Glomerular endothelial cell (primary cell): ENCODE data around the gene CHEK1. TPM values are rescaled to one million over a fixed set of nuclear protein-coding genes. Genes with fewer than 3 reads are reported as not detected.
"Not testable (repeated sequence)": the region's sequence is repeated elsewhere in the genome, so short reads cannot be mapped to it uniquely, and the experiment has no call there.

Experiments used
- DNase-seq: peaks from one replicate; pipeline ENCODE4 v3.0.0-alpha.2; 2011; ENCODE audit warnings: low read depth, low spot score; ENCODE audit errors: extremely low read depth
- total RNA-seq: library from RNA; depleted of rRNA; stranded (reverse); fragments of >200 nt; gene quantifications from 2 replicates; pipeline ENCODE4 v1.2.3, GENCODE V29; 2015

Gene CHEK1
- total RNA-seq, 1 donor from 2014 or later = 12.6 TPM

GRCh38 chr11:125690006-125690405, 65.0 kb downstream of the CHEK1 start:
- DNase-seq = no peak

- DNase-seq = no peak
Measured at GRCh38 chr11:125692887-125693286, 67.9 kb downstream of the CHEK1 start.

DNA sequence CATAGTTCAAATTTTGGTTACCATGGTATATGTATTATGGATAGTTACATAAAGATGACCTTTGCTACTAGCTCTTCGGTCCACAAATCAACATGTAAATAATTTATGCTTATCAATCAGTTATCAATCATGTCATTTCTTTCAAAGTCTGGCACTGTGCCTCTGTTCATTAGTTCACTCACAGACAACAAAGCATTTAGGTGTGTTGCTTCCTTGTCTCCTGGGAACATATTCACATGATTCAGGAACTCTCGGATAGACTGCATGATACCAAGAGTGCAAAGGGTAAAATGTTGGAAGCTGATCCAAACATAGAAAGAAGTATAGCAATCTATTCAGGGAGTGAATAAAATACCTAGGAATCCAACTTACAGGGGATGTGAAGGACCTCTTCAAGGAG, 70.0 kb downstream of the CHEK1 start:
- DNase-seq = no peak

GRCh38 chr11:125701018-125701610, 76.2 kb downstream of the CHEK1 start:
- no peak for DNase-seq

- DNase-seq = no peak
Measured at GRCh38 chr11:125701858-125702621, 77.1 kb downstream of the CHEK1 start.

GRCh38 chr11:125704686-125705085, 79.7 kb downstream of the CHEK1 start:
- not testable (repeated sequence) for DNase-seq

GRCh38 chr11:125720781-125721180, 95.8 kb downstream of the CHEK1 start:
- no peak for DNase-seq

- no peak for DNase-seq
Measured at GRCh38 chr11:125724125-125724524, 99.2 kb downstream of the CHEK1 start.

Other genes with a start within 250 kb of the CHEK1 start
- 63.2 and 85.3 TPM in 2 replicates for gene FEZ1, start 128.9 kb upstream of the CHEK1 start, total RNA-seq
- gene EI24, start 55.7 kb upstream of the CHEK1 start, total RNA-seq = 128 and 189 TPM in 2 replicates
- 152 and 171 TPM in 2 replicates for gene STT3A, start 32.3 kb upstream of the CHEK1 start, total RNA-seq
- not detected in 2 replicates for gene ACRV1, start 55.7 kb downstream of the CHEK1 start, total RNA-seq
- not detected in 2 replicates for gene PATE1, start 121.1 kb downstream of the CHEK1 start, total RNA-seq
- 0.93 TPM in 1 of 2 replicates, not detected in the other for gene PATE2, start 153.7 kb downstream of the CHEK1 start, total RNA-seq
- not detected in 2 replicates for gene PATE3, start 163.0 kb downstream of the CHEK1 start, total RNA-seq
- gene PATE4, start 208.2 kb downstream of the CHEK1 start, total RNA-seq = not detected in 2 replicates